HG02884 (cell line): ENCODE measurements around the gene SPTBN5.

Source experiments
- ATAC-seq: cut with Tn5 transposase; IDR thresholded peaks from one replicate; pipeline ENCODE4 v1.9.1; 2021; ENCODE audit warnings: mild to moderate bottlenecking, moderate library complexity; ENCODE audit not compliant: unreplicated experiment

Gene SPTBN5

DNA sequence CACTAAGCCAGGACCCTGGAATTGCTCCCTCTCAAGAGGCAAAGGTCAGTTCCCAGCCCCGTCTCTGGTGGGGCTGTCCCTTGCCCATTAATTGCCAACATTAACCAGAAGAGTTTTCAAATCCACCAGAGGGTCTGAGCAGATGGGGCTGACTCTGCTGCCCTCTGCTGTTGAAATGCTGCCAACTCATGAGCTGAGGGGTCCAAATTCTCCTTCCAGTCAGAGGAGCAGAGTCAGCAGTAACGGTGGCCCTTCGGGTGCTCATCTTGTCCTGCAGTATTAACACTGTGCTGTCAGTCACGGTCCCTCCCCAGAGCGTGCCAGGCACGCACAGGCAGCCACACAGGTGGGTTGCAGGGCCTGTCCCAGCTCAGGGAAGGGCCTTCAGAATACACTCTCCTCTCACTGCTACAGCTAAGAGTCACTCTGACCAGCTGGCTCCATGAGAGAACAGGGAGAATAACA is 10.7 kb upstream of the SPTBN5 start:
- no peak for ATAC-seq

DNA sequence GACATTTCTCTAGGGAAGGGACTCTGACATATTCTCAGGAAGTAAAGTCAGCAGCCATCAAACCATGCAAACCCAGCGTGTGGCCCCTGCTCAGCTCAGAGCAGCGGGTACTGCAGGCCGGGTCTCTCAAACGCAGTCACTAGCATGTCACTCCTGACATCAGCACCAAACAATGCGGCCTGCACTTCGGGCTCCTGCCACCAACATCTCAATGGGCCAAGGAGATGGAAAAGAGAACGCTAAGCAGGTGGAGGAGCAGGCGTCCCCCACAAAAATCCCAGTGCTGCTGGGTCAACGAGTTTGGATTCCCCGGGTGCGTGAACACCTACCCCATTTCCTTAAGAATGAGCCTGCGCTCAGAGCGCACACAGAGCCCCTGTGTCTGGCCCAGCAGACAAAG is 9.9 kb upstream of the SPTBN5 start:
- ATAC-seq: no peak

DNA sequence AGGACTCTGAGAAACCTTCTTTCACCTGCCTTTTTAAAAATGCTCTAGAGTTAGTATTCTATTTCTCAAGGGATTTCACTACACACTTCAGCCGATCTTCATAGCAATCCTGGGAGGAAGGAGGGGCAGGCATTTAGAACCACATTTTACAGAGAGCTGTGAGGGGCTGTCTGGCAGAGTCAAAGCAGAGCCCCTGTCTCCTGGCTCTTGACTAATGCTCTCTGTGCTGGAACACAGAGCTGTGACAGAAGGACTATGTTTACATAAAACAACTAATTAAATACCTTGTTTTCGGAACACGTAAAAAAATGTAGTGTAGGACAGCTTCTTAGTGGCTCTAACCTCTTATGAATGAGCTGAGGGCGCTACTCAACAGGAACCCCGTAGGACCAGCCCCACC is 7.6 kb upstream of the SPTBN5 start:
- no peak for ATAC-seq

DNA sequence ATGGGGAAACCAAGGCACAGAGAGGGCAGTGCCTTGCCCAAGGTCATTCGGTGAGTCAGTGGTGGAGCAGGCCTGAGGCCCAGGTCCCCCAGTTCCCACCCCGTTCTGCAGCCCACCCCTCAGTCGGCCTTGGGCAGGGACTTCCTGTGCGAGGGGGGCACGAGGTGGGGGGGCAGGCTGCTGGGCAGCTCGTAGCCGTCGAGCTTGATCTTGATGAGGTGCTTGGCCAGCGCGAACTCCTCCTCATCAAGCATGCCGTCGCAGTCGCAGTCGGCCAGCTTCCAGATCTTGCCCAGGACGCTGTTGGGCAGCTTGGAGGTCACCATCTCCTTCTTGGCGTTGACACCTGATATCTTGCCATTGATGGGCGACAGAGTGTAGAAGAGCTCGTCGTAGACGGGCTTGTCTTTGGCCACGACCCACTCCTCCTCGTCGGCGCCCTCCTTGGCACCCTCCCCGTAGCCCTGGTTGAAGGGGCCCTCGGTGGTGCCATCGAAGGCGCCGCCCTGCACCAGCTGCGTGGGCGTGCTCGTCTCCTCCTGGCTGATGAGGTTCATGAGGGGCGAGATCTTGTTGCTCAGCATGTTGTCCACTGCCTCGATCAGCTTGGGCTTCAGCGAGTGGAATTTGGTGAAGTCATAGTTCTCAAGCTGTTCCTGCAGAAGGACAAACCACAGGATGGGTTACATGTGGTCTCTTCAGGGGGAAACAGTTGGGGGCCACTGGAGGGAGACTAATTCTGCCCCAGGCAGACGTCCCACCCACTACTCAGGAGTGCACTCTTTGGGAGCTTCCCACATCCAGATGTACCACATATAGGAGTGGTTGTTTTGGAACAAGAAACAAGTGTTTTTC is 6.9 kb upstream of the SPTBN5 start:
- ATAC-seq: no peak

DNA sequence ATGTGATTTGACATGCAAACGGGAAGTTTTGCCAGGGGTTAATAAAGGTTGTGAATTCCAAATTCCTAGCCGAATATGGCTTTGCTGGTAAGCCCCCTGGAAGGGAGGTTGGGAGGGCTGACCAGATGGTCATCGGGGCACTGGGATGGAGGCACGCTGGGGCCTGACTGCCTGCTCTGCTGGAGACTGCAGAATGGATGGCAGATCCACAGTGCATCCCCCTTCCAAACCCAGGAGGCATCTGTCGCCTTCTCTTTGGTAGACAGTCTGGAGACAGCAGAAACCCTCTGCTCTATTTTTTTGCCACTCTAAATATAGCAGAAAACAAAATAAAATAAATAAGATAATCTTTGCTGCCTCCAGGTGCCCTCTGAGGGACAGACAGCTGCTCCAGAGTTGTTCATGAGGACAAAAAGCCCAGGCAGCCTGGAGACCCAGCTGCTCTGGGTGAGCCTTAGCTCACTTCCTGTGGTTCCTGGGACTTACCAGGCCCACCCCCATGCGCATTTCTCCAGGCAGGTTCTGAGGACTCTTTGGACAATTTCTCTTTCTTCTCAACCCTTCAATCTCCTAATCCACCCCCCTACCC is 6.1 kb upstream of the SPTBN5 start:
- ATAC-seq: no peak

DNA sequence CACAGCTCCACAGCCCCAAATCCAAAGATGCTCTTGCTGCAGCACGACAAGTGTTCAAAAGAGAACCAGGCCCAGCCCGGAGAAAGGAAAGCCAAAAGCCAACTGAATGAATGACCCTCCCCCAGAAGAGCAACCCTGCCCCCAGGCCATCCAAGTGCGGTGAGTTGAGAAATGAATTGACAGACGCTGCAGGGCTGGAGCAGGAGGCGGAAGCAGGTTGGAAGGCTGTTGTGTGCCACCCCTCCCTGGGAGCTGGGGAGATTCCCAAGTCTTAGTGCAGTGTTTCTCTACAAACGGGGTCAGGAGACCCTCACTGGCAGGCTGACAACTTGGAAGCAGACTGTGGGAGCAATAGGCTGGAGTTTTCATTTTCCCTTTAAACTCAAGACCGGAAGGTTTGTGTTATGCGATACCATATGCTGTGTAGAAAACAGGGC is 3.5 kb upstream of the SPTBN5 start:
- no peak for ATAC-seq

DNA sequence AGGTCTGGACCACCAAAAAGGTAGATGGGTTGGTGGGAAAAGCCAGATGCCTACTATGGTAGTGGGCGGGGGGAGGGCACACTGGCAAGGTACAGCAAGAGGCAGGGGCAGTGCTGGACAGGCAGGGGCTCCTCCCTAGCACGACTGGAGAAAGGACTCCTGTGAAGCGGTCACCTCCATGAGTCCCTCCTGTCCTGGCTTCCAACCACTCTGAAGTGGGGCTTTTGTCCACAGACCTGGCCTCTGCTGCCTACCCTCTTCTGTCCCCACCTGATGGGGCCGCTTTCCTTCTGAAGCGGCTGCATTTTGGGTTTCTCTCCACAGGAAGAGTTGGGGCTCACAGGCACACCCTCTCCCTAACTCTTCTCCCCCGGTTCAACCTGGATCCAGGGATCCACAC is 2.7 kb upstream of the SPTBN5 start:
- no peak for ATAC-seq

DNA sequence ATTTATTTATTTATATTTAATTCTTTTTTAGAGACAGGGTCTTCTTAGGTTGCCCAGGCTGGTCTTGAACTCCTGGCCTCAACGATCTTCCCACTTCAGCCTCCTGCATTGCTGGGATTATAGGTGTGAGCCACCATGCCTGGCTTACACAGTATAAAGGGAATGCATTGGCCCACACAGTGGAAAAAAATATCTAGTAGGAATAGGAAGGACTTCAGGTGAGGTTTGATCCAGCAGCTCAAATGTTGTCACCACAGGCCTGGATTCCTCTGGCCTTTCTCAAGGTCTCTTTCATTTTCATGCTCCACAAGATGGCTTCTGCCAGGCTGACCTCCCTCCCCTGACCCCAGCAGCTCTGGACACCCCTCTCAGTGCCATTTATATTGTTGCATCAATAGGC is 2.1 kb upstream of the SPTBN5 start:
- ATAC-seq: no peak

DNA sequence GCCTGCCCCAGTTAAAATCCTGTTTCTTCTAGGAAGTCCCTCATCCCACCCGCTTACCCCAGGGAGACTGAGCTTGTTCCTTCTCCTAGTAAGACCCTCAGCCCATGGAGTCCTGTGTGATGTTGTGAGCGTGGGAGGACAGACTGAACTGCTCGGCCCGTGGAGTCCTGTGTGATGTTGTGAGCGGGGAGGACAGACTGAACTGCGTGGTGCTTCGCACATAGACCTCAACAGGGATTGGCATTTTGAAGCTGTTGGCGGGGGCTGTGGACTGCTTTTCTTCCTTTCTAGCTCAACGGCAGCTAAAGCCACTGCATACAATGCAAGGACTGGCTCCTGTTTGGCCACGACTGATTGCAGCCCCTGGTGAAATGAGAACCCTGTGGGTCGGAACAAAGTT is 1.6 kb upstream of the SPTBN5 start:
- ATAC-seq: no peak

DNA sequence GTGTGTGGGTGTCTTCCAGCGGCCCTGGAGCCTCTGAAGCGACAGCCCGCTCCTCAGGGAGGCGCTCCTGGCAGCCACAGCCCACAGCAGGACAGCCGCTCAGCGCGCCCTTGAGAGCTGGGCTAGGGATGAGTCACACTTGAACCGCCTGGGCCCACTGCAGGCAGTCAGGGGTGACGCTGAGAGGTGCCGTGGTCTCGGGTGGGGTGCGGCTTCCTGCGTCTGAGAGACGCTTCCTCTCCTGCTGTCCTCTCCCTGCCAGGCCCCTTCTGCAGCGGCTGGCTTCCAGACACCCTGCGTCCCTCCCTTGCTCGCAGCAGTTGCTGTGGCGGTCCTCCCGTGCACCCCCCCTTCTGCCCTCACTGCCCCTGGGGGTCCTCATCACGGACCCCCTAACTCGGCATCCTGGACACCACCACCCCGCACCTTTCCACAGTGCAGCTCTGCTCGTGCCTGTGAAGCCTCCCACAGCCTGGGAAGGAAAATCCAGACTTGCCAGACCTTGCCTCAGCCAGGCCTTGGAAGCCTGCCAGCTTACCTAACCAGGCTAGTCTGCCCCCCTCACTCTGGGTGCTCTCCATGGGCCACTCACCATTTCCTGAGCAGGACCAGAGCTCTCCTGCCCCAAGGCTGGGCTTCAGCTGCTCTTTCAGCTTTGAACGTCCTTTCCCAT is 1.1 kb upstream of the SPTBN5 start:
- peak; percentile 95 for ATAC-seq

DNA sequence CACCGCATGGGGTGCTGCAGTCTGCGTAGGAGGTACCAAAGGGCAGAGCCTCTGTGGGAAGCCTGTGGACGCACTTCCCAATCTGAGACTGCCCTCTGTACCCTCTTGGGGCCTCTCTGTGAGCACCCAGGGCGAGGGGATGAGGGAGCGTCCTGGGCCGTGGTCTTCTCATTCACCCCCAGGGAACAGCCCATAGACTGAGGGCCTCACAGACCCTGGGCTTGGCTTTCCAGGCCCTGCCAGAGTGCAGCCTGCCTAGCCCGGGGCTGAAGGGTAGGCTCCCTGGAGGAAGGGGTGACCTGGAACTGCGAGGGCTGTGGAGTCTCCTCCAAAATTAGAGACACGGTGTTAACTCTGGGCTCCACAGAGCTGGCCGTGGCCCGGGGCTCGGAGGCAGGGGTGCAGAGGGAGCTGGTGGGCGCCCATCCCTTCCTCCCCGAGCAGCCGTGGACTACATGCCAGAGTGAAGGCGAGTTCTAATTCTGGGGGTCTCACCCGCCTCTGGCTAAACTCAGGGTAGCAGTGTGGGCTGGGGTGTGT is 468 bp upstream of the SPTBN5 start:
- no peak for ATAC-seq

DNA sequence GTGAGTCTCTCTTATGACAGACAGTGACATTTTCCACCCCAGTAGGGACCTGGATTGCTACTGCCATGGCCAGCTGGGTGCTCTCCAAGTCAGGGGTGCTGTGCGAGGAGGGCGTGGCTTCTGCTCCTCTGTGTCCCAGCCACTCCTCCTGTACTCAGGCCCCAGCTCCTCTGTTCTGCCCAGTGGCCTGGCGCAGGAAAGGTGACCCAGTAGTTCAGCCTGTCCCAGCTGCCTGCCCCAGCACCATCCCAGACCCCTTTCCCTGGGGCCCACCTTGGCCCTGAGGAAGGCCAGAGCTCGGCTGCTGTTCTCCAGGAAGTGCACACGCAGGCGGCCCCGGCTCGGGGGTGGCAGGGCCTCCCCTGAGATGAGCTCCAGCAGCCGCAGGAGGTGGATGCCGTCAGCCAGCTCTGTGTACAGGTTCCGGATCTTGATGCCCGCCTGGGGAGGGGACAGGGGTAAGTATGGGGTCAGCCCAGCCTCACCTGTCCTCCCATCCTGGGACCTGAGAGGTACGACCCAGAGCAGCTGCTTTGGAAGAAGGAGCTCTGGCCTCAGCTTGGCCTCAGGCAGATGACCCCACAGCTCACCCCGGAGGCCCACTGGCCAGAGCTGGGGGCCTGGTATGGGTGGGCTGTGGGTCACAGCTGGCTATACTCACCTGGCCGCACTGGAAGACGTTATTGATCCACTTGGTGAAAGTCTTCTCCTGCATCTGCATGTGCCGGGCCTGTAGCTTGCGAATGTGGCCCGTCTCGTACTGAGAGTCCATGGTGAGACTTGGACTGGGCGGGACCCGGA is 1.0 kb downstream of the SPTBN5 start:
- ATAC-seq: no peak

DNA sequence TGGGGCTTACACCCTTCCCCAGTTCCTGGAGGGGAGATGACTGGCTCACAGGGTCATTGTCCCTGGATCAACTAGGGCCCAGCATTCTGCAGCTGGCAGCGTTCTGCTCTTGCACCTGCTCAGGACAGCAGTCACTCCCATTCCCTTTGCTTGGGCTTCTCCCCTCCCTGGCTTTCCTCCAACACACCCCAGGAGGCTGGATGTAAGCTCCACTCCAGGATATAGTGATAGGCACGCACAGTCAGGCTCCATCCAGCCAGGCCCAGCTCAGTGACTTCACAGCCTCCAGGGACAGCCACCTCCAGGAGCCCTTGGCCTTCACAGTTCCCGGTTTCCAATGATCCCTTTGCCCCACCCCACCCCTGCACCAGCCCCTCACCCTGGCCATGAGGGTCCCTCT is 1.9 kb downstream of the SPTBN5 start:
- no peak for ATAC-seq

DNA sequence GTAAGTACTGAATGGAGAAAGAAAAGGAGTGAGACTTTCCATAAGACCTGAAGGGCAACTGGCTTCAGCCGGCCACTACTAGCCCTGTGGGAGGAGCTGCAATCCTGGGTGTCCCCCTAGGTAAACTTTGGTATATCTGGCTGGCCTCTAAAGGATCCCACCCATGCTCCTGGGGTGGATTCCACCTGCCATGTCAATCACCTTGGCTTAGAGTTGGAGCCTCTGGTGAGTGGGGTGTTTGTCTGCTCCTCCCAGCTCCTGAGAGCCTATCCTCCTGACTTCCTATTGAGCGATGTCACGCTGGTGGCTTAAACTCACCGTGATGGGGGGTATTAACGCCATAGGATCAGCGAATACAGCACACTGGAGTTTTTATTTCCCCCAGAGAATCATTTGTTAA is 2.6 kb downstream of the SPTBN5 start:
- no peak for ATAC-seq

DNA sequence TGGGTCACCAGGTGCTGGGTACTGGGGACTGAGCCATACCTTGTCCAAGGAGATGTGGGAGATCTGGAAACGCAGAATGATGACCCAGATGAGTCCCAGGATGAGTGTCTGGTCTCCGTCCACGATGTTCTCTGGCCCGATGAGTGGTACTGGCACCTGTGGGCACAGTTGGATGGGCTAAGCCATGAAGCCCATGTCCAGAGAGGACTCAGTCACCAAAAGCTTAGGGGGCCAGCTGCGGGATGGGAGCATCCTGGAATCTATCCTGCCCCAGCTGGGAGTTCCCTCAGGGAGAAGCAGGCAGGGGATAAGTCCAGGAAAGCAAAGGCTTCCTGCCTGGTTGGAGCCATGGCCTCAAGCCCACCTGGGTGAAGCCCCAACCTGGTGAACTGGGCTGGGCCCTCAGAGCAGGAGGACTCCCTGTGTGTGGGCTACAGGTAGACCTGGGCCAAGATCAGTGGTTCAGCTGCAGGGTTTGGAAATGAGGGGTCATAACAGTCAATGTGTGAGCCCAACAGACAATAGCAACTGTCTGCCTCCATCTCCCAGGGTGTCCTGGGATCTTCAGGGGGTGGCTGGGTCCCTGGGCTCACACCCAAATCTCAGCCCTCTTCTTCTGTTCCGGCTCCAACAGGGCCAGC is 3.7 kb downstream of the SPTBN5 start:
- no peak for ATAC-seq

DNA sequence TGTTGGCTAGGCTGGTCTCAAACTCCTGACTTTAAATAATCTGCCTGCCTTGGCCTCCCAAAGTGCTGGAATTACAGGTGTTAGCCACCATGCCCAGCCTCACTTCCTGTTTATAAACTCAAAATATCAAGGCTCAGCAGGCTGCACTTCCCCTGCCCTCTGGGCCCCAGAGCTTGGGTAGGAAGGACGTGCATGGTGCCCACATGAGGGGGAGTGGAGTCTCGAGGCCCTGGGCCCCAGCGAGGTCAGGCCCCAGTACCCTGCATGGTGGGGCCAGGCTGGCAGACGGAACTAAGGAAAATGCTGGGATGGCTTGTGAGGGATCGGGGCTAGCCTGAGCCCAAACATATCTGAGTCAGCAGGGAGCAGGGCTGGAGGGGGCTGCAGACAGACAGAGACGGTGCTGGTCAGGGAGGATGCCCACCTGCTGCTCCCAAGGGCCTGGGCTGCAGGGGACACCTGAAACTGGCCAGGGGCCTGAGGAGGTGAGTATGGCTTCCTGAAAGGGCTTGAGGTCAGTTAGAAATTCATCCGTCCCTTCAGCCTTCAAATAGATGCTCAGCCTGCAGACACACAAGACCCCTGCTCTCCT is 5.1 kb downstream of the SPTBN5 start:
- ATAC-seq: no peak

DNA sequence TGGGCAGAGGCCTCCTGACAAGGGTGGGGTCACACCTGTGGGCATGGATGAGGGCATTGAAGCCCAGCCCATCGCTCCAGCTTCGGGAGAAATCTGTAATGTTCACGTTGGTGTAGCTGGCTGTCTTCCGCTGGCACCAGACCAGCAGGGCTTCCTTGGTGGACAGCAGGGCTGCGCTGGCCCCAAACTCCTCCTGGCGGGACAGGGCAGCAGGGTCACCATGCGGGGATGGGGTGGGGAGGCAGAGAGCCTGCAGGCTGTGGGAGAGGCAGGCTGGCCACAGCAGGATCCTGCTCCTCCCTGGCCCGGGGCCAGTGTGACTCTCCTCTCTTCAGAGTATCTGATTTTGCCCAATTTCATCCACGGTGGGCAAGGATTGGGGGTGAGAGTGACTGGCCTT is 6.0 kb downstream of the SPTBN5 start:
- ATAC-seq: no peak

DNA sequence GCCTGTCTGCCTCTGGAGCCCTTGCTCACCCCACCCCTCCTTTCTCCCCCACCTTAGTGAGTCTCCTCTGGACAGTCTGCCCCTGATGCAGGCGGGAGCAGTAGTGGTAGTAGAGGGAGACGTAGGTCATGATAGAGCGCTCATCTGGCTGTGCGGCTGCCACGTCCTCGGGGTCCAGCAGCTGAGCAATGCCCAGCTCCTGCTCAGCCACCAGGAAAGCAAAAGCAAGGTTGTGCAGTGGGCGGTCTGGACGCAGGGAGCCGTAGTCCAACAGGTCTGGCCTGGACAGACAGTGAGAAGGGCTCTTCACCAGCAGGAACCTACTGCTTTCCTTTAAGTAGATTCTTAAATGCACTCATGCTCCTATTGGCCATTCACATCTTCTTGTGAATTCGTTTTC is 6.7 kb downstream of the SPTBN5 start:
- ATAC-seq: no peak

DNA sequence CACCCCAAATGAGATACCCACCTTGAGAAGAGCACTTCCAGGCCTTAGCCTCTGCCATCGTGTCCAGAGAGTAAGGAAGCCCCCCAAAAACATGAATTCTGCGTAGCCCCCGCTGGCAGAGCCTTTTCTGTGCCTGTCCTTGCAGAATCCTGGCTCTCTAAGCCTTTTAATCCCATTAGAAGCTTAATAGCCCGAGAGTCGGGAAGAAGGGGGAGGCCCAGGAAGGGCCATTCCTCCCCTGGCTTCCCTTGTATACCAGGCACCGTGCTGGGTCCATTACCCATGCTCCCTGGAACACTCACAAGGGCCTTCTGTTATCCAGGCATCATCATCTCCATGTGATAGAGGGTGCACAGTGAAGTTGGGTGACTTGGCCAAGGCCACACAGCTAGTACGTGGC is 7.1 kb downstream of the SPTBN5 start:
- no peak for ATAC-seq

DNA sequence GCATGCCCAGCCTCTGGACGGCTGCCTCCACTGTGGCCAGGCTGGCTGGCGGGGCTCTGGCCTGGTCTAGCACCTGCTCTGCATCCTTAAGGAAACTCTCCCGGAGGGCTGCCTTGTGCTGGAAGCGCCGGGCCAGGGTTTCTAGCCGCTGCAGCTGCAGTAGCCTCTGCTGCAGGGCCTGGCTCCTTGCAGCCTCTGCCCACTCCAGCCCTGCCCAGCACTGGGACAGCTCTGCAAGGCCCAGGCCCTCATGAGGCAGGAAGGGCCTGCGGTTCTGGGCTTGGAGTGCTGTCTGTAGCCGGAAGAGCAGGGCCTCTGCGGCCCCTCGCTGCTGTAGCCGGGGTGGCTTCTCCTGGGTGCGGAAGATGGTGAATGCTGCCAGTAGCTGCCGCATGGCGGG is 8.0 kb downstream of the SPTBN5 start:
- ATAC-seq: no peak
